IMR-90 (cell line): ENCODE measurements around the gene OVCH1. TPM values are rescaled to one million over a fixed set of nuclear protein-coding genes. Genes with fewer than 3 reads are reported as not detected.

Source experiments
- ATAC-seq: fragments of 200-7000 bp; cut with Tn5 transposase; 2 replicates; pipeline ENCODE4 v1.9.1; 2020; ENCODE audit warnings: low read depth, mild to moderate bottlenecking, moderate library complexity
- BruUV-seq: library from RNA; stranded (reverse); fragments of 400-500 nt; replicated peaks from 2 replicates; lab custom pipeline; 2021; lab: Mats Ljungman, UMichigan
- CTCF ChIA-PET: fragments of 300-600 bp; formaldehyde crosslinking; extraction: SDS; loops from one replicate; lab custom pipeline; 2021; ENCODE audit warnings: antibody characterized with exemption; lab: Yijun Ruan, JAX
- POLR2A ChIA-PET: fragments of 300-600 bp; sonication (Branson Sonifier 250); formaldehyde crosslinking; loops from one replicate; lab custom pipeline; 2022; ENCODE audit warnings: antibody characterized with exemption; ENCODE audit not compliant: unreplicated experiment; lab: Charles Lee
- DNase-seq: peaks from one replicate; pipeline ENCODE4 v3.0.0; 2013
- H2AFZ ChIP-seq: replicated peaks from 2 replicates; pipeline ENCODE3; 2013; ENCODE audit warnings: low read length, mild to moderate bottlenecking; ENCODE audit not compliant: poor library complexity
- H2AK5ac ChIP-seq: 2 replicates; pipeline ENCODE4 v1.6.1; 2013; ENCODE audit warnings: low read depth, low read length, inconsistent platforms
- H2AK9ac ChIP-seq: replicated peaks from 2 replicates; pipeline ENCODE3; 2013; ENCODE audit warnings: mild to moderate bottlenecking, low read depth, low read length, moderate library complexity; ENCODE audit not compliant: poor library complexity
- H2BK120ac ChIP-seq: 2 replicates; pipeline ENCODE4 v1.6.1; 2013; ENCODE audit warnings: low read depth, low read length, inconsistent platforms
- H2BK15ac ChIP-seq: 3 replicates; pipeline ENCODE4 v1.6.1; 2013; ENCODE audit warnings: low read depth, low read length, inconsistent platforms
- H2BK20ac ChIP-seq: 2 replicates; pipeline ENCODE4 v1.6.1; 2013; ENCODE audit warnings: low read depth, mild to moderate bottlenecking, inconsistent platforms, low read length, moderate library complexity
- H2BK5ac ChIP-seq: 2 replicates; pipeline ENCODE4 v1.6.1; 2013; ENCODE audit warnings: mild to moderate bottlenecking, low read depth, low read length, inconsistent platforms; ENCODE audit not compliant: poor library complexity, severe bottlenecking
- H3K14ac ChIP-seq: replicated peaks from 2 replicates; pipeline ENCODE4 v1.6.1; 2013; ENCODE audit warnings: low read depth, low read length, inconsistent platforms
- H3K18ac ChIP-seq: 2 replicates; pipeline ENCODE4 v1.6.1; 2013; ENCODE audit warnings: low read depth, low read length, control low read depth
- H3K23ac ChIP-seq: 2 replicates; pipeline ENCODE4 v1.6.1; 2013; ENCODE audit warnings: low read depth, low read length, inconsistent platforms
- H3K27ac ChIP-seq: 2 replicates; pipeline ENCODE4 v1.5.1; 2013; ENCODE audit warnings: mild to moderate bottlenecking, control low read depth, low read length; ENCODE audit not compliant: insufficient read depth
- H3K27me3 ChIP-seq: 2 replicates; pipeline ENCODE4 v1.6.1; 2013; ENCODE audit warnings: low read length; ENCODE audit not compliant: control insufficient read depth, insufficient read depth
- H3K36me3 ChIP-seq: 2 replicates; pipeline ENCODE4 v1.6.1; 2013; ENCODE audit warnings: low read length, mixed read lengths; ENCODE audit not compliant: control insufficient read depth, insufficient read depth
- H3K4ac ChIP-seq: 2 replicates; pipeline ENCODE4 v1.6.1; 2013; ENCODE audit warnings: low read depth, low read length, inconsistent platforms
- H3K4me1 ChIP-seq: 2 replicates; pipeline ENCODE4 v1.6.1; 2013; ENCODE audit warnings: low read length, mixed read lengths; ENCODE audit not compliant: control insufficient read depth, insufficient read depth
- H3K4me2 ChIP-seq: 2 replicates; pipeline ENCODE4 v1.6.1; 2013; ENCODE audit warnings: low read depth, mild to moderate bottlenecking, control low read depth, low read length, moderate library complexity
- H3K4me3 ChIP-seq: 2 replicates; pipeline ENCODE4 v1.5.1; 2013; ENCODE audit warnings: low read depth, mild to moderate bottlenecking, control low read depth, low read length, moderate library complexity; ENCODE audit not compliant: insufficient read depth
- H3K56ac ChIP-seq: 2 replicates; pipeline ENCODE4 v1.6.1; 2013; ENCODE audit warnings: low read length, inconsistent platforms; ENCODE audit not compliant: insufficient read depth; ENCODE audit errors: extremely low read depth
- H3K79me1 ChIP-seq, 2 experiments: 2 replicates each; pipeline ENCODE4 v1.6.1; 2013; ENCODE audit warnings: low read length in 2 of 2, inconsistent platforms in 1 of 2, low read depth in 1 of 2
- H3K9ac ChIP-seq: 2 replicates; pipeline ENCODE4 v1.6.1; 2013; ENCODE audit warnings: low read depth, low read length, control low read depth
- H3K9me1 ChIP-seq: 2 replicates; pipeline ENCODE4 v1.6.1; 2013; ENCODE audit warnings: low read length, inconsistent platforms; ENCODE audit not compliant: insufficient read depth
- H3K9me3 ChIP-seq: 2 replicates; pipeline ENCODE4 v1.6.1; 2013; ENCODE audit warnings: low read length; ENCODE audit not compliant: control insufficient read depth, insufficient read depth
- H4K20me1 ChIP-seq: 2 replicates; pipeline ENCODE4 v1.6.1; 2013; ENCODE audit warnings: low read length, inconsistent platforms; ENCODE audit not compliant: insufficient read depth
- H4K5ac ChIP-seq: 2 replicates; pipeline ENCODE4 v1.6.1; 2013; ENCODE audit warnings: mild to moderate bottlenecking, low read depth, low read length, control low read depth
- H4K8ac ChIP-seq, 2 experiments: 2 replicates each; pipeline ENCODE4 v1.6.1; 2013; ENCODE audit warnings: low read depth in 2 of 2, low read length in 2 of 2, control low read depth in 1 of 2, inconsistent platforms in 1 of 2
- H4K91ac ChIP-seq: 2 replicates; pipeline ENCODE4 v1.6.1; 2013; ENCODE audit warnings: low read depth, low read length, inconsistent platforms; ENCODE audit not compliant: insufficient read depth
- RFX5 ChIP-seq: IDR thresholded peaks from 2 replicates; pipeline ENCODE4 v1.8.0; 2012; ENCODE audit warnings: low read depth, mild to moderate bottlenecking, low read length, moderate library complexity
- WGBS, 2 experiments: methylation state at CpG; one replicate each; pipeline versions ENCODE4 v1.1.5 to v1.1.7; 2013; ENCODE audit warnings: missing lambda C conversion rate in 2 of 2; ENCODE audit not compliant: insufficient read length in 1 of 2; ENCODE audit errors: extremely low coverage in 2 of 2; 5-methylcytosine and 5-hydroxymethylcytosine counted together
- dilution Hi-C: fragments of 300-500 bp; cut with HindIII; formaldehyde crosslinking; loops from one replicate; pipeline ENCODE4 v1.14.3; 2018; ENCODE audit warnings: low sequenced_read_pairs; ENCODE audit not compliant: unreplicated experiment
- in situ Hi-C: fragments of 300-500 bp; cut with MboI; formaldehyde crosslinking; loops from 3 replicates; pipeline ENCODE4 v1.14.3; 2019; ENCODE audit warnings: low sequenced_read_pairs, inconsistent platforms, mixed read lengths
- intact Hi-C: fragments of 100-400 bp; cut with micrococcal nuclease; formaldehyde crosslinking; loops from 2 replicates; pipeline ENCODE4 v1.10.0; 2022
- polyA plus RNA-seq, 3 experiments: library from polyadenylated mRNA; depleted of rRNA; stranded (reverse); fragments of >200 nt; gene quantifications; 2 replicates each; pipeline ENCODE4 v1.2.3, GENCODE V29; 2012; ENCODE audit warnings: low replicate concordance in 1 of 3
- total RNA-seq: library from RNA; depleted of rRNA; stranded (reverse); fragments of >200 nt; gene quantifications from 2 replicates; pipeline ENCODE4 v1.2.3, GENCODE V29; 2012

OVCH1 gene
- total and polyA plus RNA-seq, 2 of the 4 experiments (the other 2 are of a cell fraction) = 0.05 to 0.18 TPM

DNA sequence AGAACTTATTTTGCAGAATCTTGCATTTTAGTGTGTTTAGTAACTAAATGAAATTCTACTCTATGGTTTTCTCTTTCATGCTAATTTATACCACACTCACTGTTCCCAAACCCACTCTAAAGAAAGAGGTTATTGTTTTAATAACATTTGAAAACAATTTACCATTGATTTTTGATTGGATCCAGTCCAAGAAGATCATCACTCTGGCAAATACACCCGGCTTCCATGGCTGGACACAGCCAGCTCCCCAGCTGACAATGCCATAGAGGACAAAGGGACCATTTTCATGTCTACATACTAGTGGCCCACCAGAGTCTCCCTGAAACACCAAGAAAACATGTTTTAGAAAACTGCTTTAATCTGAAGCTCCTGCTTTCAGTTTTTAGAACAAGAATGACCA lies 42.4 kb downstream of the OVCH1 start:
- Histone ChIP-seq H3K23ac (no peak overlapping the region), H3K27me3 (no peaks in the 10 kb centered on the region), H4K8ac (no peak overlapping the region), H2BK15ac (no peak overlapping the region), H4K20me1 (no peaks in the 10 kb centered on the region), H3K79me1 (no peaks in the 10 kb centered on the region), H2AFZ (no peak overlapping the region), H3K14ac (no peak overlapping the region), H3K9ac (no peak overlapping the region), H4K5ac (no peak overlapping the region), H3K18ac (no peak overlapping the region), H3K27ac (no peak overlapping the region), H3K56ac (no peak overlapping the region), H3K9me3 (no peaks in the 10 kb centered on the region), H3K4me3 (no peak overlapping the region), H3K9me1 (no peaks in the 10 kb centered on the region), H3K4me2 (no peak overlapping the region), H2AK5ac (no peak overlapping the region), H2BK20ac (no peak overlapping the region), H3K36me3 (0 out of 2 replicates have a peak, but pooled peaks cover 1% of the 10 kb centered on the region), H2AK9ac (no peak overlapping the region), H2BK120ac (no peak overlapping the region), H3K4ac (no peak overlapping the region), H3K4me1 (no peaks in the 10 kb centered on the region), H2BK5ac (no peak overlapping the region), H4K91ac (no peak overlapping the region)
- 60% methylated on average over 1 of the region's 1 CpG; no CpG with 5 or more reads in 1 of the 2 experiments for WGBS, 2 experiments
- ChIA-PET POLR2A (no interaction called here), CTCF (interaction anchor here (0.9 kb wide), 1 partner anchor 10 kb away, joined by 4 read pairs; no protein-coding TSS in a partner anchor)
- DNase-seq (no peak), ATAC-seq (no peak)
- BruUV-seq = no TSS peak
- intact Hi-C loops (no loop called here), dilution Hi-C loops (no loop called here), in situ Hi-C loops (no loop called here)
- TF ChIP-seq RFX5 = no peak
